SK-N-DZ (cell line): Measurements from ENCODE around the gene CNEP1R1.

Source experiments
- DNase-seq: peaks from one replicate; pipeline ENCODE4 v3.0.0-alpha.2; 2015; ENCODE audit warnings: low spot score

CNEP1R1 gene

GRCh38 chr16:50015631-50016030 is 9.4 kb upstream of the CNEP1R1 start:
- no peak for DNase-seq

GRCh38 chr16:50017553-50017952 is 7.5 kb upstream of the CNEP1R1 start:
- no peak for DNase-seq

- DNase-seq, result no peak
Measured at GRCh38 chr16:50021544-50021943, 3.5 kb upstream of the CNEP1R1 start.

GRCh38 chr16:50023641-50024040 is 1.4 kb upstream of the CNEP1R1 start:
- DNase-seq, result no peak

GRCh38 chr16:50024207-50024606 is 818 bp upstream of the CNEP1R1 start:
- no peak for DNase-seq

- DNase-seq, result no peak
Measured at GRCh38 chr16:50025537-50025931, 509 bp downstream of the CNEP1R1 start.

GRCh38 chr16:50027829-50028228 is 2.8 kb downstream of the CNEP1R1 start:
- no peak for DNase-seq

GRCh38 chr16:50035468-50035992 is 10.5 kb downstream of the CNEP1R1 start:
- no peak for DNase-seq

GRCh38 chr16:50036426-50036825 is 11.4 kb downstream of the CNEP1R1 start:
- no peak for DNase-seq

- DNase-seq, result no peak
Measured at GRCh38 chr16:50037662-50038220, 12.7 kb downstream of the CNEP1R1 start.

GRCh38 chr16:50038286-50038685 is 13.3 kb downstream of the CNEP1R1 start:
- no peak for DNase-seq

GRCh38 chr16:50038756-50039529 is 13.9 kb downstream of the CNEP1R1 start:
- DNase-seq, result no peak

- no peak for DNase-seq
Measured at GRCh38 chr16:50040018-50040417, 15.0 kb downstream of the CNEP1R1 start.

GRCh38 chr16:50040710-50041109 is 15.7 kb downstream of the CNEP1R1 start:
- DNase-seq, result no peak

- DNase-seq, result no peak
Measured at GRCh38 chr16:50043358-50043757, 18.3 kb downstream of the CNEP1R1 start.

GRCh38 chr16:50045412-50045811 is 20.4 kb downstream of the CNEP1R1 start:
- DNase-seq, result no peak

GRCh38 chr16:50046853-50047252 is 21.8 kb downstream of the CNEP1R1 start:
- DNase-seq, result no peak

- no peak for DNase-seq
Measured at GRCh38 chr16:50047864-50048263, 22.8 kb downstream of the CNEP1R1 start.

- no peak for DNase-seq
Measured at GRCh38 chr16:50050802-50051201, 25.8 kb downstream of the CNEP1R1 start.

GRCh38 chr16:50056226-50056625 is 31.2 kb downstream of the CNEP1R1 start:
- no peak for DNase-seq

GRCh38 chr16:50058091-50058771 is 33.2 kb downstream of the CNEP1R1 start:
- no peak for DNase-seq

GRCh38 chr16:50059111-50059510 is 34.1 kb downstream of the CNEP1R1 start:
- no peak for DNase-seq

- no peak for DNase-seq
Measured at GRCh38 chr16:50059669-50060068, 34.6 kb downstream of the CNEP1R1 start.
